K562 (cell line): Measurements from ENCODE around the gene RFNG. TPM values are rescaled to one million over a fixed set of nuclear protein-coding genes. Genes with fewer than 3 reads are reported as not detected.
A peak's percentile ranks its signal among the peaks of the same experiment; 100 is the strongest.

Source experiments
- ATF7 ChIP-seq: fragments of 450-650 bp; IDR thresholded peaks from 2 replicates; pipeline ENCODE4 v1.7.1; 2014; ENCODE audit warnings: mild to moderate bottlenecking, moderate library complexity
- E2F5 ChIP-seq: sonication (generic); formaldehyde crosslinking; IDR thresholded peaks from 2 replicates; pipeline ENCODE4 v1.8.0; 2022; ENCODE audit warnings: mild to moderate bottlenecking, missing genetic modification reagents
- GATA2 ChIP-seq: sonication (generic); formaldehyde crosslinking; IDR thresholded peaks from 2 replicates; pipeline ENCODE4 v1.4.0; 2020; ENCODE audit warnings: mild to moderate bottlenecking, missing genetic modification reagents
- MTA2 ChIP-seq: fragments of 450-650 bp; IDR thresholded peaks from 2 replicates; pipeline ENCODE4 v1.6.1; 2016; ENCODE audit warnings: low read depth
- RFX7 ChIP-seq: fragments of 250-450 bp; sonication (Bioruptor Pico); IDR thresholded peaks from 2 replicates; pipeline ENCODE4 v1.5.1; 2021; ENCODE audit warnings: mild to moderate bottlenecking
- TRIM24 ChIP-seq, 2 experiments: fragments of 450-650 bp; IDR thresholded peaks; 2 replicates each; pipeline ENCODE4 v1.6.1; 2016
- XRCC4 ChIP-seq: IDR thresholded peaks from one replicate; pipeline ENCODE4 v1.6.1; 2011; ENCODE audit not compliant: insufficient read depth, insufficient read length; ENCODE audit errors: extremely low read depth
- ZBTB40 ChIP-seq, 2 experiments: fragments of 450-650 bp in 1 of 2; sonication (generic) in 1 of 2; formaldehyde crosslinking in 1 of 2; IDR thresholded peaks; 2 replicates each; pipeline versions ENCODE4 v1.7.1 to v1.9.0; 2016 to 2022; ENCODE audit warnings: inconsistent platforms in 1 of 2, mild to moderate bottlenecking in 1 of 2, missing genetic modification reagents in 1 of 2
- ZNF592 ChIP-seq: fragments of 450-650 bp; IDR thresholded peaks from 2 replicates; pipeline ENCODE4 v1.6.1; 2017; ENCODE audit warnings: antibody characterized with exemption, mild to moderate bottlenecking
- polyA plus RNA-seq, 8 experiments: library from polyadenylated mRNA; depleted of rRNA in 4 of 8; stranded (reverse) in 5 of 8; unstranded in 3 of 8; fragments of >200 nt; fragmentation: Nextera tagmentation in 2 of 8; fragmentation: Illumina TruSeq in 1 of 8; extraction: Ambion mirVana in 2 of 8; extraction: Trizol in 1 of 8; gene quantifications; 2 replicates each; pipeline versions ENCODE4 v1.2.1 to v1.2.3, GENCODE V29; 2011 to 2014; ENCODE audit warnings: inconsistent platforms in 1 of 8, missing spikeins in 1 of 8
- total RNA-seq, 7 experiments: library from RNA; depleted of rRNA in 6 of 7; stranded (reverse); fragments of >200 nt in 6 of 7; fragmentation: Illumina TruSeq in 2 of 7; extraction: Trizol in 2 of 7; gene quantifications; 2 replicates each; pipeline versions ENCODE4 v1.2.1 to v1.2.3, GENCODE V29; 2011 to 2021; ENCODE audit warnings: low replicate concordance in 1 of 7

The RFNG gene
- total and polyA plus RNA-seq, 9 of the 15 experiments (the other 6 are each of a cell fraction or from before 2014, with no cell fraction given), result 0.32 to 32.8 (median 9.5) TPM

GRCh38 chr17:82098939-82099763 lies 47.5 kb upstream of the RFNG start (continued):
- TF ChIP-seq ZNF592 (peak; percentile 90), ZBTB40 (IDR thresholded peaks at IDR 0.05) (0 out of 2 replicates have a peak, but pooled peaks have one; percentile 37), ZBTB40 (CRISPR knock-in tag; IDR thresholded peaks at IDR 0.05) (peak; percentile 44; the same call in 1 of the 2 replicates), RFX7 (CRISPR knock-in tag) (no peak), MTA2 (no peak), XRCC4 (no peak), E2F5 (CRISPR knock-in tag) (no peak), GATA2 (CRISPR knock-in tag) (no peak), TRIM24 (IDR thresholded peaks at IDR 0.05) (no peak), ATF7 (0 out of 2 replicates have a peak, but pooled peaks have one; percentile 66)
